Measurements from ENCODE around the gene OAF.
"Not testable (repeated sequence)": the region's sequence is repeated elsewhere in the genome, so short reads cannot be mapped to it uniquely, and the experiment has no call there.

OAF gene

GRCh38 chr11:120272303-120272702 lies 61.5 kb downstream of the OAF start:
- DNase-seq (ENCODE audit: low spot score), result no peak

GRCh38 chr11:120273432-120273831 lies 62.6 kb downstream of the OAF start:
- DNase-seq (ENCODE audit: low spot score), result no peak

- not testable (repeated sequence) for DNase-seq (ENCODE audit: low spot score)
Observed at GRCh38 chr11:120273956-120274355, 63.1 kb downstream of the OAF start.

- DNase-seq (ENCODE audit: low spot score), result no peak
Observed at GRCh38 chr11:120279502-120279901, 68.7 kb downstream of the OAF start.

All from left forelimb (tissue), 1 donor.